Caki2 (cell line): ENCODE results near the gene PI4KA. TPM values are rescaled to one million over a fixed set of nuclear protein-coding genes. Genes with fewer than 3 reads are reported as not detected.
"Not testable (repeated sequence)": the region's sequence is repeated elsewhere in the genome, so short reads cannot be mapped to it uniquely, and the experiment has no call there.

Experiments used
- DNase-seq: peaks from one replicate; pipeline ENCODE4 v3.0.0-alpha.2; 2015; ENCODE audit warnings: low read depth
- in situ Hi-C: cut with HindIII; loops from 2 replicates; pipeline ENCODE4 v1.10.0; 2016; ENCODE audit warnings: low sequenced_read_pairs, low pct_unique_long_range_greater_than_20kb, mixed read lengths
- total RNA-seq: library from RNA; depleted of rRNA; stranded (reverse); fragments of >200 nt; shearing (Covaris generic); gene quantifications from 2 replicates; pipeline ENCODE4 v1.2.3, GENCODE V29; 2014; ENCODE audit warnings: low replicate concordance

PI4KA gene
- total RNA-seq, 1 experiment from 2014 or later = 29.9 TPM

DNA sequence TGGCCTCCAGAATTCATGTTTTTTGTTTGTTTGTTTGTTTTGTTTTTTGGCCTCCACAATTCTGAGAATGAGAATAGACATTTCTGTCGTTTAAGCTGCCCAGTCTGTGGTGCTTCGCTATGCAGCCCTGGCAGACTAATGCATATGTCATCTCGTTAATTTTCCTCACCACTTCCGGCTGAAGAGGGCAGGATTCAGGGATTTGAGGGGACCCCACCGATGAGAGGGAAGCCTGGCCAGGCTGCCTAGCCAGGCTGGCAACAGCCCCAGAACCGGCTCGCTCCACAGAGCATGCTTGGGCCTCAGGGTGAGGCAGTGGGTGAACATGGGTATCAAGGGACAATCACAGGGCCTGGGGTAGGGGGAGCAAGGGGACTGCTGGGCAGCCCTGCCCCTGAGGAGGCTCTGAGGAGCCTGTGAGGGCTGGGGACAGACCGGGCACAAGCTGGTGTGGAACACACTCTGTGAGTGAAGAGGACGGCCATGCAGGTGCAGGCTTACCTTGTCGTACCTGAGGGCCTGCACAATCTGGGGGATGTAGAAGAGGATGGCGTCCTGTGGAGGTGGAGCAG lies 132.5 kb downstream of the PI4KA start:
- in situ Hi-C loops = no loop called here
- no peak for DNase-seq

DNA sequence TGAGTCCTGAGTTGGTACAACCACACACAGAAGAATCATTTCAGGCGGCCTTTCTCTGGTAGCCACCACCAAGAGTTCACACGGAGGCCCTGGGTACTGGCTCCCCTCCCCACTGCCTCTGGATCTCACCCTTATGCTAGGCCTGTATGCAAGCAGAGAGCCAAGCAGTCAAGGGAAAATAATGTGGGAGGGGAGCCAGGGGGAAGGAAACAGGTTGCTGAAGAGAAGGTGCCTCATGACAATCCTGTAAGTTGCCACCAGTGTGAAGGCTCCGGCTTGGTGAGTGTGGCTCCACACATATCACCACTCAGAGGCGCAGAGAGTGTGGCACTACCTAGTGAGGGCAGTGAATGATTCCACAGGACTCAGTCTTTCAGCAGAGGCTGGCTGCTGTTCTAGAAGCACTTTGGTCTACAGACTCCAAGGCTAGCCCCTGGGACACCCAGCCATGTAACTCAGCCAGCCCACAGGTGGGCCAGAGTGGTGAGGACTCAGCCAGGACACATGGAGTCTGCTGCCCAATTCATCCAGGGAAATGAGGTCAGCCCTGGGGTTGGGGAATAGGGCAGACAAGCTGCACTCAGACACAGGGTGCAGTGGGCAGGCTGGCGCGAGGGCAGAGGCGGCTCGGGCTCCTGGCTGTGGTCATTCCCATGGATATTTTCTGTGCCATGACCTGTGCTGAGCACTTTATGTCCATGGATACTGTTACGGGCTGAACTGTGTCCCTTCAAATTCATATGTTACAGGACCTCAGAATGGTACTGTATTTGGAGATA lies 133.7 kb downstream of the PI4KA start:
- in situ Hi-C loops = no loop called here
- no peak for DNase-seq

- in situ Hi-C loops = no loop called here
- no peak for DNase-seq
Observed at GRCh38 chr22:20721409-20722218, 137.0 kb downstream of the PI4KA start.

GRCh38 chr22:20720692-20721408 lies 137.8 kb downstream of the PI4KA start:
- in situ Hi-C loops = no loop called here
- no peak for DNase-seq

- DNase-seq, in situ Hi-C loops: not testable (repeated sequence)
Observed at GRCh38 chr22:20718727-20719126, 139.9 kb downstream of the PI4KA start.

DNA sequence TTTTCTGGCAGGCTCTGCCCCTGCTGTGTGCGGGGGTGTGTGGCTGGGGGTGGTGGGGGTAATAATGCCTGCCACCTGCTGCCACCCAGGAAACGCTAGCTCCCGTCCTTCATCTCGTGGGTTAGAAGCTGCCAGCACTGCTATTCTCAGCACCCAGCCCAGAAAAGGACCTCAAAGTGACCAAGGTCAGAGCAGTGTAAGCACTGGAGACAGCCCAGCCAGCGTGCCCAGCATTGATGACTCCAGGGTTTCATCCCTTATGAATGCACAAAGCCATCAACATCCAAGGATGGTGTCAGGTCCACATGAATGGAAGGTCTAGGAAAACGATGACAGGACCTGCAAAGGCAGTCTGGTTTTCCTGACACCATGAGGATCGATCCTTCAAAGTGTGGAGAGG lies 140.6 kb downstream of the PI4KA start:
- in situ Hi-C loops, DNase-seq: not testable (repeated sequence)

GRCh38 chr22:20717213-20717866 lies 141.3 kb downstream of the PI4KA start:
- DNase-seq, in situ Hi-C loops: not testable (repeated sequence)

- in situ Hi-C loops, DNase-seq: not testable (repeated sequence)
Observed at GRCh38 chr22:20713116-20713515, 145.5 kb downstream of the PI4KA start.

DNA sequence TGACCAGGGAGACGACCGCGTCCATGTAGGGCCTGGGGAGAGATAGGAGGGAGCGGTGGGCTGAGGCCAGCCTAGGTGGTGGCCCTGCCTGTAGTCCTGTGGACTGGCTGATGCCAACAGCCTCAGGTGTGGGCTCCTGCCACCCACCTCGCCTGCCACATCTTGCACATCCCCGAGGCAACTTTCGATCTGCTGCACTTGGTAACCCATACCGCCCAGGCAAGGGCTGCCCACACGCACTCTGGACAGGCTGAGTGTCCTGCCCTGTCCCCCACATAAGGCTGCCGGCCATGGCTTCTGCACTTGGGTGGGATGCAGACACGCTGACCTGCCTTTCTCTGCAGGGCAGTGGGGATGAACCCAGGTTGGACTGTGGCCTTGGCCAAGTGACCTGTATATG lies 148.6 kb downstream of the PI4KA start:
- DNase-seq, in situ Hi-C loops: not testable (repeated sequence)

- in situ Hi-C loops = not testable (repeated sequence)
Observed at GRCh38 chr22:20707549-20708118, 151.0 kb downstream of the PI4KA start.

GRCh38 chr22:20703816-20704609 lies 154.6 kb downstream of the PI4KA start:
- in situ Hi-C loops = not testable (repeated sequence)
- DNase-seq = peak; percentile 17

More at GRCh38 chr22:20707549-20708118, 151.0 kb downstream of the PI4KA start:
- not testable (repeated sequence) for DNase-seq

DNA sequence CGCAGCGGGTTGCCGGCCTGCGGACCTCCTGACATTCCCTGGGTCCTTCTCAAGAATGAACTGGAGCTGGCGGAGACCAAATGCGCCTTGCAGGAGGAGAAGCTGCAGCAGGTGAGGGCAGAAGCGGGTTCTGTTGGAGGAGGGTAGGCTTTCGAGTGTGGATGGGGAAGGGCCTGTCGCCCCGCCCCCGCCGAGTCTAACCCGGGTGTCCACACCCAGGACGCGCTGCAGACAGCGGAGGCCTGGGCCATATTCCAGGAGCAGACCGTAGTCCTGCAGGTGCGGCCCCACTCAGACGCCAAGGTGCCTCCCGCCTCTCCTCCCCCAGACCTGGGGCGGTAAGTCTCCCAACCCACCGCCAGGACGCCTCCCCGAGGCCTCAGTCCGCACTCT lies 155.2 kb downstream of the PI4KA start:
- in situ Hi-C loops = not testable (repeated sequence)

GRCh38 chr22:20702546-20703413 lies 155.8 kb downstream of the PI4KA start:
- in situ Hi-C loops = not testable (repeated sequence)
- DNase-seq = peak; percentile 96

More for the DNA sequence above, 155.2 kb downstream of the PI4KA start:
- DNase-seq = not testable (repeated sequence)

DNA sequence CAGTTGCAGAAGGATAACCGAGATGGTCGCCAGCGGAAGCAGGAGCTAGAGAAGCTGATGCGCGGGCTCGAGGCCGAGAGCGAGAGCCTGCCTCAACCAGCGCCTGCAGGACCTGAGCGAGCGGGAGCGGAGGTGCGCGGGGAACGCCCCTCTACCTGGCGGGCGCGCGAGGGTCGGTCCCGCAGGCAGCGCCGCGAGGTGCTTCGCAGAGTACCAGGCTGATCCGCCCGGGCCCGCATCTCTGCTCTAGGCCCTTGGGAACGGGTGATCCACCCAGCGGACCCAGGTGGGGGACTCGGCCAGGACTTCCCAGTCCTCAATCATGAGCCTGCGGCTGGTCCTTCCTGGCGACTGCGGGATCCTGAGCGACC lies 156.5 kb downstream of the PI4KA start:
- DNase-seq, in situ Hi-C loops: not testable (repeated sequence)

- in situ Hi-C loops, DNase-seq: not testable (repeated sequence)
Observed at GRCh38 chr22:20701680-20702136, 156.9 kb downstream of the PI4KA start.

- in situ Hi-C loops, DNase-seq: not testable (repeated sequence)
Observed at GRCh38 chr22:20700347-20700746, 158.3 kb downstream of the PI4KA start.
